Measurements from ENCODE around the gene NDUFB7. TPM values are rescaled to one million over a fixed set of nuclear protein-coding genes. Genes with fewer than 3 reads are reported as not detected.
A peak's percentile ranks its signal among the peaks of the same experiment; 100 is the strongest.

The NDUFB7 gene
- total RNA-seq, 1 donor from 2014 or later: 120 TPM

DNA sequence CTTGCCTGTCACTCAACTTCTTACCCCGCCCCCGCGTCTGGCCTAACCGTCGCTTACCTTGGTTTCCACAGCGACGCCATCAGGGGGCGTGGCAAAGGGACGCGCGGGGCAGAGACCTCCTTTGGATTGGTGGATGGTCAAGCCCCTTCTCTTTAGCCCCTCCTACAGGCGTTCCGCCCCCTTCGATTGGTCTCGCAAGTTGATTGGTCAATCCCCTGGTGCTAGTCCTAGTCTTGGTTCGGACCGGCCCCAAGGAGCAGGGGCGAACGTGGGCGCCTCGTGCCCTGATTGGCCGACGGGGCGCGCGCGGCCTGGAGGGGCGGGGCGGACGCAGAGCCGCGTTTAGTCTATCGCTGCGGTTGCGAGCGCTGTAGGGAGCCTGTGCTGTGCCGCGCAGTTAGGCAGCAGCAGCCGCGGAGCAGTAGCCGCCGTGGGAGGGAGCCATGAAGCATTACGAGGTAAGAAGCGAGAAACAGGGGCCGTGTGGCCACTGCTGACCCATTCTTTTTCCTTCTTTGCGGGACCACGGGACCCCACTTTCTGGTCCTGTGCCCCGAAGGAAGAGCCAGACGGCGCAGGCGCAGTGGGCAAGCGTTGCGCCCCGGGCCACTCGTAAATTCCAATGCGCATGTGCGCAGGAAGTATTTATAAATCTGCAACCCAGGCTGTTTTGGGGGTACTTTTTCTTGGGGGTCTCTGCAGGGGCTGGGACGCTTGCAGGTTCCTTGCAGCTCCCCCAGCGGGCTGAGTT lies 42.4 kb downstream of the NDUFB7 start, which contains the start of gene TECR:
Gene TECR, plus strand, starts transcription at position 341 of the 751 bp plus-strand sequence. Its CDS starts 103 bp downstream, at position 444.
- TF ChIP-seq, protein P1, sequence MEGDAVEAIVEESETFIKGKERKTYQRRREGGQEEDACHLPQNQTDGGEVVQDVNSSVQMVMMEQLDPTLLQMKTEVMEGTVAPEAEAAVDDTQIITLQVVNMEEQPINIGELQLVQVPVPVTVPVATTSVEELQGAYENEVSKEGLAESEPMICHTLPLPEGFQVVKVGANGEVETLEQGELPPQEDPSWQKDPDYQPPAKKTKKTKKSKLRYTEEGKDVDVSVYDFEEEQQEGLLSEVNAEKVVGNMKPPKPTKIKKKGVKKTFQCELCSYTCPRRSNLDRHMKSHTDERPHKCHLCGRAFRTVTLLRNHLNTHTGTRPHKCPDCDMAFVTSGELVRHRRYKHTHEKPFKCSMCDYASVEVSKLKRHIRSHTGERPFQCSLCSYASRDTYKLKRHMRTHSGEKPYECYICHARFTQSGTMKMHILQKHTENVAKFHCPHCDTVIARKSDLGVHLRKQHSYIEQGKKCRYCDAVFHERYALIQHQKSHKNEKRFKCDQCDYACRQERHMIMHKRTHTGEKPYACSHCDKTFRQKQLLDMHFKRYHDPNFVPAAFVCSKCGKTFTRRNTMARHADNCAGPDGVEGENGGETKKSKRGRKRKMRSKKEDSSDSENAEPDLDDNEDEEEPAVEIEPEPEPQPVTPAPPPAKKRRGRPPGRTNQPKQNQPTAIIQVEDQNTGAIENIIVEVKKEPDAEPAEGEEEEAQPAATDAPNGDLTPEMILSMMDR (IDR thresholded peaks at IDR 0.05; ENCODE audit: unreplicated experiment): no peak
- Mint-ChIP-seq H3K27me3 (no peaks in the 10 kb centered on the region), H3K4me1 (ENCODE audit: low read depth) (peaks cover 14% of the 10 kb centered on the region), H3K36me3 (ENCODE audit: insufficient read depth) (peaks cover 3% of the 10 kb centered on the region), H3K27ac (peak within 1 kb of the TSS; percentile 98), H3K4me3 (ENCODE audit: low read depth) (peak within 1 kb of the TSS; percentile 94), H3K9me3 (ENCODE audit: low read depth) (no peaks in the 10 kb centered on the region)
- DNase-seq (ENCODE audit: low spot score, unreplicated experiment): peak; percentile 100

DNA sequence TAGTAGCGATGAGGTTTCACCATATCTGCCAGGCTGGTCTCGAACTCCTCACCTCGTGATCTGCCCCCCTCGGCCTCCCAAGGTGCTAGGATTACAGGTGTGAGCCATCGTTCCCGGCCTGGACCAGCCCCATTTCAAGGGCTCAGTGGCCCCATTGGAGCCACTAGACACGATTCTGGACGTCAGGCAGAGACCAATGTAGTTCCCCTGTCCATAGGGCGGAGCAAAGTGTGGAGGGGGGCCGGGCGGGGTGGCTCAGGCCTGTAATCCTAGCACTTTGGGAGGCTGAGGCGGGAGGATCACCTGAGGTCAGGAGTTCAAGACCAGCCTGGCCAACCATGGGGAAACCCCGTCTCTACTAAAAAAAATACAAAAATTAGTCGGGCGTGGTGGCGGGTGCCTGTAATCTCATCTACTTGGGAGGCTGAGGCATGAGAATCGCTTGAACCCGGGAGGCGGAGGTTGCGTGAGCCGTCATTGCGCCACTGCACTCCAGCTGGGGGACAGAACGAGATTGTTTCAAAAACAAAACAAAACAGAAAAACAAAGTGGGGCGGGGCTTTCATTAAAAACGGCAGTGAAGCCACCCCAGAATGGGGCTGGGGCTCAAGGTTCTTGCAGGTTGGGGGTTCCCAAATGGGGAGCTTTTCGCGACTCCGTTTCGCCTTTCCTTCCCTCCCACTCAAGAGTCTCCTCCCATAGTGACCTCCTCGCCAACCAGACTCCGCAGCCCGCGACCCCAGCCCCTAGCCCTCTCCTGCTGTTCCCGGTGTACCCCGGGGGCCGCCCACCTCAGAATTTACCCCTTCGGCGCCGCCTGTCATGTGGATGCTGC lies 43.2 kb downstream of the NDUFB7 start:
- DNase-seq (ENCODE audit: low spot score, unreplicated experiment): no peak
- Mint-ChIP-seq H3K27me3 (no peaks in the 10 kb centered on the region), H3K36me3 (ENCODE audit: insufficient read depth) (peaks cover 3% of the 10 kb centered on the region), H3K4me1 (ENCODE audit: low read depth) (peaks cover 14% of the 10 kb centered on the region), H3K9me3 (ENCODE audit: low read depth) (no peaks in the 10 kb centered on the region), H3K27ac (peak overlapping the region; percentile 93), H3K4me3 (ENCODE audit: low read depth) (peak overlapping the region; percentile 94)
- TF ChIP-seq, protein P1 (IDR thresholded peaks at IDR 0.05; ENCODE audit: unreplicated experiment): no peak

DNA sequence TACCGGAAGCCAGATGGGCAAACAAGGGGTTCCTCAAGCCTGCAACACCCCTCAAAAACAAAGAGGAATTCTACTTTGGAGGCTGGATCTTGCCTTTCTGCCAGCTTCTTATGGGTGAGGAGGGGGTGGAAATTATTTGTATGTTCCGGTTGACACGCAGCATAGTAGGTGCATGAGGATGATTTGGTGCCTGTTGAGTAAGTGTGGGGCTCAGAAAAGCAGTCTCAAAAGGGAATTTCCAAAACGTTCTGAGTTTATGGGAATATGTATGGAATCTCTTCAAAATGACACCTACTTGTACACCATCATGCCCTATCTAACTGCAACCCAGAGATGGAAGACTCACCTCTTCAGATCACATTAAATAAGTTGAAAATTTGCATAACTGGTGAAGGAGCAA lies 45.4 kb downstream of the NDUFB7 start:
- DNase-seq (ENCODE audit: low spot score, unreplicated experiment): no peak
- no peak overlapping the region for H3K27ac Mint-ChIP-seq
- no peaks in the 10 kb centered on the region for H3K27me3 Mint-ChIP-seq
- TF ChIP-seq, protein P1 (IDR thresholded peaks at IDR 0.05; ENCODE audit: unreplicated experiment): no peak
- H3K9me3 Mint-ChIP-seq (ENCODE audit: low read depth): no peaks in the 10 kb centered on the region
- H3K4me3 Mint-ChIP-seq (ENCODE audit: low read depth): no peak overlapping the region
- peaks cover 18% of the 10 kb centered on the region for H3K4me1 Mint-ChIP-seq (ENCODE audit: low read depth)
- H3K36me3 Mint-ChIP-seq (ENCODE audit: insufficient read depth): no peaks in the 10 kb centered on the region

DNA sequence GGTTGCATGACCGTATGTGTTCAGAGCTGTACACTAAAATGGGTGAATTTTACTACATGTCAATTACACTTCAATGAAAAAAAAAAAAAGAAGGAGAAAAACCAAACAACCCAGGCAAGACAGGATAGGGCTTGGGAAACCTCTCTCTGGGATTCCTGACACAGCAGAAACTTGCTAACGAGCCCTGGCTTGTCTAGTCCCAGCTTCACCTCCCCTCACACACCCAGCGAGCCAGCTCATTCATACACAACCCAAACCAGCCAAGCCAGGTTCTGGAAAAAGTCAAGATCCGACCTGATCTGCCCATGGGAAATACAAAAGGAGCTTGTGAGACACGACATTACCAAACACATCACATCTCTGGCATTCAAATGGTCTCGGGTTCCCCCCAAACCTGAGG lies 46.1 kb downstream of the NDUFB7 start:
- H3K4me3 Mint-ChIP-seq (ENCODE audit: low read depth): no peak overlapping the region
- H3K27ac Mint-ChIP-seq: no peak overlapping the region
- no peaks in the 10 kb centered on the region for H3K36me3 Mint-ChIP-seq (ENCODE audit: insufficient read depth)
- H3K27me3 Mint-ChIP-seq: no peaks in the 10 kb centered on the region
- TF ChIP-seq, protein P1 (IDR thresholded peaks at IDR 0.05; ENCODE audit: unreplicated experiment): no peak
- no peak for DNase-seq (ENCODE audit: low spot score, unreplicated experiment)
- H3K9me3 Mint-ChIP-seq (ENCODE audit: low read depth): no peaks in the 10 kb centered on the region
- H3K4me1 Mint-ChIP-seq (ENCODE audit: low read depth): peaks cover 17% of the 10 kb centered on the region

DNA sequence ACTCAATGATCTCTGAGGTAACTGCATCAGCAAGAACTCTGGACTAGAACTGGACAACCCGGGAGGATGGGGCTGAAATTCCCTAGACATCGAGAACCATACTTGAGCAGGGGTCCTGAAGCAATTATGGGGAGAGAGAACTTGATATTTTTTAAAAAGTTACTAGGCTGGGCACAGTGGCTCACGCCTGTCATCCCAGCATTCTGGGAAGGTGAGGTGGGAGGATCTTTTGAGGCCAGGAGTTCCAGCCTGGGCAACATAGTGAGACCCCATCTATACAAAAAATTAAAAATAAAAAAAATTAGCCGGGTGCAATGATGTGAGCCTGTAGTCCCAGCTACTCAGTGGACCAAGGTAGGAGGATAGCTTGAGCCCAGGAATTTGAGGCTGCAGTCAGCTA lies 51.3 kb downstream of the NDUFB7 start:
- DNase-seq (ENCODE audit: low spot score, unreplicated experiment): no peak
- no peaks in the 10 kb centered on the region for H3K9me3 Mint-ChIP-seq (ENCODE audit: low read depth)
- TF ChIP-seq, protein P1 (IDR thresholded peaks at IDR 0.05; ENCODE audit: unreplicated experiment): no peak
- H3K4me3 Mint-ChIP-seq (ENCODE audit: low read depth): no peak overlapping the region
- H3K27ac Mint-ChIP-seq: peak overlapping the region; percentile 56
- peaks cover 25% of the 10 kb centered on the region for H3K4me1 Mint-ChIP-seq (ENCODE audit: low read depth)
- peaks cover 8% of the 10 kb centered on the region for H3K36me3 Mint-ChIP-seq (ENCODE audit: insufficient read depth)
- H3K27me3 Mint-ChIP-seq: no peaks in the 10 kb centered on the region
